H9 (cell line): ENCODE results near the gene MYD88. TPM values are rescaled to one million over a fixed set of nuclear protein-coding genes. Genes with fewer than 3 reads are reported as not detected.
"Not testable (repeated sequence)": the region's sequence is repeated elsewhere in the genome, so short reads cannot be mapped to it uniquely, and the experiment has no call there.

Source experiments
- DNase-seq: peaks from one replicate; pipeline ENCODE4 v3.0.0-alpha.2; 2017
- H2AFZ ChIP-seq: one replicate; pipeline ENCODE4 v1.6.1; 2013; ENCODE audit warnings: mild to moderate bottlenecking, low read length, control low read depth, moderate library complexity
- H2AK5ac ChIP-seq: 2 replicates; pipeline ENCODE4 v1.6.1; 2013; ENCODE audit warnings: low read length, control low read depth, mixed read lengths; ENCODE audit not compliant: insufficient read length
- H2BK120ac ChIP-seq: one replicate; pipeline ENCODE4 v1.6.1; 2013; ENCODE audit warnings: low read depth, mild to moderate bottlenecking, low read length, control low read depth, inconsistent platforms; ENCODE audit not compliant: poor library complexity, severe bottlenecking
- H2BK12ac ChIP-seq: 2 replicates; pipeline ENCODE4 v1.6.1; 2013; ENCODE audit warnings: low read length, control low read depth, mixed read lengths, low read depth; ENCODE audit not compliant: insufficient read length
- H2BK15ac ChIP-seq: 2 replicates; pipeline ENCODE4 v1.6.1; 2013; ENCODE audit warnings: low read depth, low read length, control low read depth
- H2BK20ac ChIP-seq: one replicate; pipeline ENCODE4 v1.6.1; 2013; ENCODE audit warnings: low read depth, mild to moderate bottlenecking, low read length, control low read depth, inconsistent platforms; ENCODE audit not compliant: poor library complexity, severe bottlenecking
- H2BK5ac ChIP-seq: 2 replicates; pipeline ENCODE4 v1.6.1; 2013; ENCODE audit warnings: low read length, control low read depth, mixed read lengths; ENCODE audit not compliant: insufficient read length
- H3K14ac ChIP-seq: 2 replicates; pipeline ENCODE4 v1.6.1; 2013; ENCODE audit warnings: low read length, control low read depth; ENCODE audit not compliant: insufficient read depth
- H3K18ac ChIP-seq: 2 replicates; pipeline ENCODE4 v1.6.1; 2013; ENCODE audit warnings: low read depth, mild to moderate bottlenecking, mixed read lengths, low read length, control low read depth; ENCODE audit not compliant: insufficient read length
- H3K23ac ChIP-seq: 2 replicates; pipeline ENCODE4 v1.6.1; 2013; ENCODE audit warnings: low read length, control low read depth, mixed read lengths, low read depth; ENCODE audit not compliant: insufficient read length
- H3K23me2 ChIP-seq: 2 replicates; pipeline ENCODE4 v1.6.1; 2013; ENCODE audit warnings: low read depth, mild to moderate bottlenecking, mixed read lengths, low read length, control low read depth; ENCODE audit not compliant: insufficient read length, poor library complexity, severe bottlenecking
- H3K27ac ChIP-seq: 2 replicates; pipeline ENCODE4 v1.5.1; 2013; ENCODE audit warnings: low read length, control low read depth, mixed read lengths, low read depth; ENCODE audit not compliant: insufficient read length
- H3K27me3 ChIP-seq: 2 replicates; pipeline ENCODE4 v1.6.1; 2013; ENCODE audit warnings: low read length, control low read depth, inconsistent platforms; ENCODE audit not compliant: insufficient read depth
- H3K4ac ChIP-seq: 2 replicates; pipeline ENCODE4 v1.6.1; 2013; ENCODE audit warnings: low read depth, mild to moderate bottlenecking, control low read depth, inconsistent platforms, low read length, moderate library complexity
- H3K4me1 ChIP-seq: 2 replicates; pipeline ENCODE4 v1.6.1; 2013; ENCODE audit warnings: low read length, control low read depth, inconsistent platforms; ENCODE audit not compliant: insufficient read depth
- H3K4me2 ChIP-seq: 2 replicates; pipeline ENCODE4 v1.6.1; 2013; ENCODE audit warnings: low read length, control low read depth, mixed read lengths; ENCODE audit not compliant: insufficient read length, insufficient read depth
- H3K56ac ChIP-seq: 2 replicates; pipeline ENCODE4 v1.6.1; 2013; ENCODE audit warnings: low read depth, mild to moderate bottlenecking, mixed read lengths, low read length, control low read depth; ENCODE audit not compliant: insufficient read length
- H3K79me1 ChIP-seq: 2 replicates; pipeline ENCODE4 v1.6.1; 2013; ENCODE audit warnings: low read depth, mild to moderate bottlenecking, moderate library complexity, low read length, control low read depth, inconsistent platforms; ENCODE audit not compliant: insufficient read depth, poor library complexity, severe bottlenecking
- H3K79me2 ChIP-seq: 2 replicates; pipeline ENCODE4 v1.6.1; 2013; ENCODE audit warnings: low read length, control low read depth, inconsistent platforms; ENCODE audit not compliant: insufficient read depth
- H3K9ac ChIP-seq: 2 replicates; pipeline ENCODE4 v1.6.1; 2013; ENCODE audit warnings: low read length, control low read depth, mixed read lengths; ENCODE audit not compliant: insufficient read length; ENCODE audit errors: extremely low read depth
- H3K9me3 ChIP-seq: one replicate; pipeline ENCODE4 v1.6.1; 2013; ENCODE audit warnings: low read depth, low read length, inconsistent platforms; ENCODE audit not compliant: control insufficient read depth
- H3T11ph ChIP-seq: one replicate; pipeline ENCODE4 v1.6.1; 2013; ENCODE audit warnings: mild to moderate bottlenecking, low read length, control low read depth, inconsistent platforms
- H4K20me1 ChIP-seq: one replicate; pipeline ENCODE4 v1.6.1; 2013; ENCODE audit not compliant: control insufficient read depth, insufficient read length, insufficient read depth
- H4K5ac ChIP-seq: 2 replicates; pipeline ENCODE4 v1.6.1; 2013; ENCODE audit warnings: low read depth, mild to moderate bottlenecking, mixed read lengths, low read length, control low read depth; ENCODE audit not compliant: insufficient read length
- H4K8ac ChIP-seq: replicated peaks from 2 replicates; pipeline ENCODE4 v1.6.1; 2013; ENCODE audit warnings: low read length, control low read depth, mixed read lengths, low read depth; ENCODE audit not compliant: insufficient read length
- H4K91ac ChIP-seq: 2 replicates; pipeline ENCODE4 v1.6.1; 2013; ENCODE audit warnings: low read depth, mild to moderate bottlenecking, moderate library complexity, mixed read lengths, low read length, control low read depth; ENCODE audit not compliant: insufficient read length
- H3K27ac Mint-ChIP-seq, 3 experiments: 2 replicates in 2 of 3; 3 replicates in 1 of 3; pipeline ENCODE4 v1.8.0; 2020 to 2021; ENCODE audit warnings: mixed read lengths in 3 of 3, mild to moderate bottlenecking in 1 of 3, moderate library complexity in 1 of 3
- H3K27me3 Mint-ChIP-seq: 2 replicates; pipeline ENCODE4 v1.8.0; 2021; ENCODE audit warnings: low read depth, mild to moderate bottlenecking, moderate library complexity, mixed read lengths
- H3K36me3 Mint-ChIP-seq, 3 experiments: 2 replicates in 2 of 3; 3 replicates in 1 of 3; pipeline ENCODE4 v1.8.0; 2020 to 2021; ENCODE audit warnings: low read depth in 3 of 3, mixed read lengths in 3 of 3; ENCODE audit not compliant: insufficient read depth in 1 of 3
- H3K4me1 Mint-ChIP-seq, 2 experiments: 2 replicates each; pipeline ENCODE4 v1.8.0; 2020; ENCODE audit warnings: mixed read lengths in 2 of 2
- H3K4me3 Mint-ChIP-seq, 2 experiments: 2 replicates in 1 of 2; 3 replicates in 1 of 2; pipeline ENCODE4 v1.8.0; 2020 to 2021; ENCODE audit warnings: mild to moderate bottlenecking in 2 of 2, mixed read lengths in 2 of 2, moderate library complexity in 1 of 2
- H3K9me3 Mint-ChIP-seq, 2 experiments: 2 replicates in 1 of 2; 3 replicates in 1 of 2; pipeline ENCODE4 v1.8.0; 2020; ENCODE audit warnings: mild to moderate bottlenecking in 2 of 2, mixed read lengths in 2 of 2, moderate library complexity in 1 of 2
- WGBS: extraction: QIAGEN DNeasy Blood & Tissue Kit; methylation state at CpG from one replicate; pipeline ENCODE4 v1.1.7; 2013; ENCODE audit warnings: missing lambda C conversion rate, low lambda C conversion rate, mixed read lengths; ENCODE audit not compliant: insufficient read length; ENCODE audit errors: extremely low coverage; 5-methylcytosine and 5-hydroxymethylcytosine counted together
- total RNA-seq: library from RNA; stranded (reverse); gene quantifications from 2 replicates; pipeline ENCODE4 v1.2.1, GENCODE V29; 2021
- TF ChIP-seq, protein P1 (sequence below): fragments of 200-600 bp; sonication (generic); conservative IDR thresholded peaks from 3 replicates; pipeline ENCODE4 v1.8.0; 2021; ENCODE audit warnings: antibody characterized with exemption, mild to moderate bottlenecking

Gene MYD88
- total RNA-seq, 1 experiment from 2014 or later, result 33.4 TPM

DNA sequence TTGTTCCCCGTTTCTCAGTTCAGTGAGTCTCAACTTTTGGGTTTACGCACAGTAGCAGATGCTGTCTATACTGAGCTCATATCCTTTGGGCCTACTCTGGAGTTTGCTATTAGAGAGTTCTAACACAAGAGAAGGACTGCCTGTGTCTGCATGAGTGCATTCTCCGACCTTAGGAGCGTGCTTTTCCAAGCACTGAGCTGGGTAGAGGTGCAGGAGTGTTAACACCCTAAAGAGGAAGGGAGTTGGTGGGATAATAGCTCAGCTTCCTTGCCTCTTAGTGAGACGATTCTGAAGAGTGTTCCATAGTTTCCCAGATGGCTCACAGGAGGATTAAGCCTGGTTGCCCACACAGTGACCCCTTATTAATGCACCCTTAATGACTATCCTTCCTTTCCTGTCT, 20.0 kb downstream of the MYD88 start:
- no CpG with 5 or more reads among the region's 5 CpGs for WGBS
- TF ChIP-seq, protein P1, sequence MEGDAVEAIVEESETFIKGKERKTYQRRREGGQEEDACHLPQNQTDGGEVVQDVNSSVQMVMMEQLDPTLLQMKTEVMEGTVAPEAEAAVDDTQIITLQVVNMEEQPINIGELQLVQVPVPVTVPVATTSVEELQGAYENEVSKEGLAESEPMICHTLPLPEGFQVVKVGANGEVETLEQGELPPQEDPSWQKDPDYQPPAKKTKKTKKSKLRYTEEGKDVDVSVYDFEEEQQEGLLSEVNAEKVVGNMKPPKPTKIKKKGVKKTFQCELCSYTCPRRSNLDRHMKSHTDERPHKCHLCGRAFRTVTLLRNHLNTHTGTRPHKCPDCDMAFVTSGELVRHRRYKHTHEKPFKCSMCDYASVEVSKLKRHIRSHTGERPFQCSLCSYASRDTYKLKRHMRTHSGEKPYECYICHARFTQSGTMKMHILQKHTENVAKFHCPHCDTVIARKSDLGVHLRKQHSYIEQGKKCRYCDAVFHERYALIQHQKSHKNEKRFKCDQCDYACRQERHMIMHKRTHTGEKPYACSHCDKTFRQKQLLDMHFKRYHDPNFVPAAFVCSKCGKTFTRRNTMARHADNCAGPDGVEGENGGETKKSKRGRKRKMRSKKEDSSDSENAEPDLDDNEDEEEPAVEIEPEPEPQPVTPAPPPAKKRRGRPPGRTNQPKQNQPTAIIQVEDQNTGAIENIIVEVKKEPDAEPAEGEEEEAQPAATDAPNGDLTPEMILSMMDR, result no peak
- no peak overlapping the region for H4K5ac ChIP-seq
- H3K4ac ChIP-seq, result no peak overlapping the region
- no peak overlapping the region for H3K56ac ChIP-seq
- H3K14ac ChIP-seq, result no peak overlapping the region
- no peaks in the 10 kb centered on the region for H3K23me2 ChIP-seq
- no peak overlapping the region for H3K4me3 Mint-ChIP-seq
- no peak overlapping the region for H3K9ac ChIP-seq
- H3K23ac ChIP-seq, result no peak overlapping the region
- H3K4me2 ChIP-seq, result no peak overlapping the region
- no peaks in the 10 kb centered on the region for H3K79me1 ChIP-seq
- H3K27ac ChIP-seq, result no peak overlapping the region
- H3K4me1 Mint-ChIP-seq, result no peaks in the 10 kb centered on the region
- no peak overlapping the region for H2BK15ac ChIP-seq
- H3K9me3 Mint-ChIP-seq, result no peaks in the 10 kb centered on the region
- no peaks in the 10 kb centered on the region for H4K20me1 ChIP-seq
- no peak overlapping the region for H4K91ac ChIP-seq
- H3K27ac Mint-ChIP-seq, result no peak overlapping the region
- no peak overlapping the region for H2AFZ ChIP-seq
- H3K18ac ChIP-seq, result no peak overlapping the region
- no peaks in the 10 kb centered on the region for H3K27me3 ChIP-seq
- H2BK20ac ChIP-seq, result no peak overlapping the region
- H3K36me3 Mint-ChIP-seq, result no peaks in the 10 kb centered on the region
- no peaks in the 10 kb centered on the region for H3K9me3 ChIP-seq
- no peaks in the 10 kb centered on the region for H3K79me2 ChIP-seq
- H3T11ph ChIP-seq, result no peak overlapping the region
- H4K8ac ChIP-seq, result no peak overlapping the region
- no peak overlapping the region for H2AK5ac ChIP-seq
- H3K27me3 Mint-ChIP-seq, result no peaks in the 10 kb centered on the region
- H3K4me1 ChIP-seq, result no peaks in the 10 kb centered on the region
- no peak for DNase-seq
- no peak overlapping the region for H2BK120ac ChIP-seq
- no peak overlapping the region for H2BK12ac ChIP-seq
- no peak overlapping the region for H2BK5ac ChIP-seq

GRCh38 chr3:38160704-38161103, 22.2 kb downstream of the MYD88 start:
- not testable (repeated sequence) for H2BK20ac ChIP-seq, H3K56ac ChIP-seq, H3K4me3 Mint-ChIP-seq, H4K5ac ChIP-seq, H4K20me1 ChIP-seq, H3K9me3 Mint-ChIP-seq, H3K27me3 ChIP-seq, H2BK15ac ChIP-seq, H3K4ac ChIP-seq, H3K18ac ChIP-seq, H3K4me2 ChIP-seq, H3K79me2 ChIP-seq, H3K27me3 Mint-ChIP-seq, H3K4me1 ChIP-seq, H3K23me2 ChIP-seq, H3K4me1 Mint-ChIP-seq, H4K91ac ChIP-seq, DNase-seq, H3K36me3 Mint-ChIP-seq, H4K8ac ChIP-seq, H3K14ac ChIP-seq, H3K9me3 ChIP-seq, H3K27ac ChIP-seq, H3K23ac ChIP-seq, H3K9ac ChIP-seq, H3K27ac Mint-ChIP-seq, H2BK12ac ChIP-seq, H2AK5ac ChIP-seq, H2AFZ ChIP-seq, H2BK5ac ChIP-seq, H3K79me1 ChIP-seq, H3T11ph ChIP-seq, H2BK120ac ChIP-seq
- WGBS, result 100% methylated on average over 3 of the region's 11 CpGs
